Peyer's patch (tissue), 4 donors: ENCODE results near the gene MCOLN2.

Experiments used
- CTCF ChIP-seq, 6 experiments: fragments of 450-650 bp in 4 of 6; fragments of 200-600 bp in 2 of 6; sonication (generic) in 1 of 6; IDR thresholded peaks; one replicate each; pipeline ENCODE4 v1.5.1; 2017 to 2019; ENCODE audit warnings: antibody characterized with exemption in 6 of 6, mild to moderate bottlenecking in 3 of 6, moderate library complexity in 1 of 6
- POLR2A ChIP-seq, 2 donors: fragments of 450-650 bp; IDR thresholded peaks; one replicate each; pipeline ENCODE4 v1.5.1; 2017; ENCODE audit warnings: antibody characterized with exemption in 2 of 2, mild to moderate bottlenecking in 2 of 2, moderate library complexity in 2 of 2

GRCh38 chr1:85033221-85033620, 36.3 kb upstream of the MCOLN2 start:
- TF ChIP-seq CTCF (IDR thresholded peaks at IDR 0.05), result no peak
- TF ChIP-seq POLR2A (IDR thresholded peaks at IDR 0.05), result no peak
